Uterus (tissue), 4 donors: ENCODE results near the gene KRT34. TPM values are rescaled to one million over a fixed set of nuclear protein-coding genes. Genes with fewer than 3 reads are reported as not detected.
A peak's percentile ranks its signal among the peaks of the same experiment; 100 is the strongest.

Experiments used
- DNase-seq, 2 donors: peaks; one replicate each; pipeline ENCODE4 v3.0.0-alpha.2; 2019 to 2020
- H3K27ac ChIP-seq, 2 donors: fragments of 200-600 bp; sonication (generic); 1 replicate in 1 of 2; 2 replicates in 1 of 2; pipeline ENCODE4 v1.5.1; 2016 to 2018
- H3K27me3 ChIP-seq, 2 donors: fragments of 200-600 bp; sonication (generic); one replicate each; pipeline ENCODE4 v1.5.1; 2018 to 2019; ENCODE audit warnings: control low read depth in 1 of 2
- H3K36me3 ChIP-seq, 2 donors: fragments of 200-600 bp; sonication (generic); one replicate each; pipeline ENCODE4 v1.5.1; 2019; ENCODE audit warnings: control low read depth in 1 of 2
- H3K4me1 ChIP-seq, 2 donors: fragments of 200-600 bp; sonication (generic); one replicate each; pipeline ENCODE4 v1.5.1; 2018 to 2019; ENCODE audit warnings: control low read depth in 1 of 2
- H3K4me3 ChIP-seq, 2 donors: fragments of 200-600 bp; sonication (generic); 1 replicate in 1 of 2; 2 replicates in 1 of 2; pipeline ENCODE4 v1.5.1; 2018 to 2019; ENCODE audit warnings: mild to moderate bottlenecking in 1 of 2
- H3K9me3 ChIP-seq, 2 donors: fragments of 200-600 bp; sonication (generic); one replicate each; pipeline ENCODE4 v1.5.1; 2019; ENCODE audit warnings: control low read depth in 1 of 2
- POLR2A ChIP-seq, 2 donors: fragments of 450-650 bp; IDR thresholded peaks; one replicate each; pipeline ENCODE4 v1.6.1; 2016; ENCODE audit warnings: antibody characterized with exemption in 2 of 2, mild to moderate bottlenecking in 1 of 2, moderate library complexity in 1 of 2
- intact Hi-C: fragments of 100-400 bp; cut with DNase I; formaldehyde crosslinking; loops from one replicate; pipeline ENCODE4 v1.15.1; 2023; ENCODE audit warnings: low total_unique reads
- total RNA-seq, 4 donors: library from RNA; depleted of rRNA in 3 of 4; stranded (reverse); fragments of >200 nt in 3 of 4; gene quantifications; one replicate each; pipeline versions ENCODE4 v1.1.0 to v1.2.4, GENCODE V29; 2014 to 2023
- TF ChIP-seq, protein P1 (sequence below), 4 experiments: fragments of 200-600 bp in 2 of 4; fragments of 450-650 bp in 2 of 4; sonication (generic) in 2 of 4; IDR thresholded peaks; one replicate each; pipeline ENCODE4 v1.5.1; 2016 to 2019; ENCODE audit warnings: antibody characterized with exemption in 4 of 4, mild to moderate bottlenecking in 2 of 4, moderate library complexity in 1 of 4
- donor health status: DM: yes; HTN: yes; CAD: no.

Gene KRT34
- total RNA-seq, 4 donors from 2014 or later = 0.28 TPM; not detected in 3

DNA sequence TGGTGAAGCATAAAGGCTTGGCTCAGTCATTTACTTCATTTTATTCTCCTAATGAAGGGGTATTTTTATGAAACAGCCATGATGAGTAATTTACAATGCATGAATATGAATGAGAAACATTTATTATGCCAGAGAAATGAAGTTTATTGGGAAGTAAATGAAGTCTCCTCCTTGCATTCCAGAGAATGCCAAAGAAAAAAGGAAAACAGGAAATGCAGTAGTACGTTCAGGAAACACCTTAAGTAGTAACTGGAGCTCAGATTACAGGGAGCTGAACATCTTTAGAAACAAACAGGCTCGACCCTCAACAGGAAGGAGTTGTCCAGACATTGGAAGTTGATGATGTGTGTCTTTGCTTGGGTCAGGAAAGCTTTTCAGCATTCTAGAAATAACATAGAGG is 4.6 kb downstream of the KRT34 start:
- Histone ChIP-seq H3K27ac (peak overlapping the region; percentile 3 to 25), H3K4me3 (no peak overlapping the region), H3K4me1 (no peaks in the 10 kb centered on the region), H3K27me3 (no peaks in the 10 kb centered on the region), H3K36me3 (no peaks in the 10 kb centered on the region), H3K9me3 (no peaks in the 10 kb centered on the region)
- no peak for DNase-seq
- intact Hi-C loops = no loop called here
- TF ChIP-seq POLR2A (IDR thresholded peaks at IDR 0.05) = no peak

DNA sequence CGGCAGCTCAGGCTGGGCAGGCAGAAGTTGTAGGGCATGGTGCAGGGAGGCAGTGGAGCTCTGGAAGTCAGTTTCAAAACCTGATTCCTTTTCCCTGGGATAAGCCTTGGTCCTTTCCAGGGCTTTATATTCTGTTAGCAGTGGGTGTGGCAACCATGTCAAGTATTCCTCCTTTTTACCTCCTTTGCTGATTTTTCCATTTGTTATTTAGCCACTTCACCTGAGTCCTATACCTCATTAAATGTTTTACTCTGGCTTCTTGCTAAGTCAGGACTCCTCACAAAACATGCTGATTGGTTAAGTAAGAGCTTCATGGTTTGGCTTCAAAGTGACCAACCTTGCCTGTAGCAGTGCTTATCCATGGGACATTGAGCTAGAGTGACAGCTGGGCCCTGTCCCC is 12.4 kb downstream of the KRT34 start, which contains the start of gene KRT33B:
KRT33B (minus strand) TSS at position 101 of the 400 bp plus-strand sequence; CDS start at position 38, 63 bp downstream.
- no peaks in the 10 kb centered on the region for H3K27me3 ChIP-seq
- intact Hi-C loops = no loop called here

DNA sequence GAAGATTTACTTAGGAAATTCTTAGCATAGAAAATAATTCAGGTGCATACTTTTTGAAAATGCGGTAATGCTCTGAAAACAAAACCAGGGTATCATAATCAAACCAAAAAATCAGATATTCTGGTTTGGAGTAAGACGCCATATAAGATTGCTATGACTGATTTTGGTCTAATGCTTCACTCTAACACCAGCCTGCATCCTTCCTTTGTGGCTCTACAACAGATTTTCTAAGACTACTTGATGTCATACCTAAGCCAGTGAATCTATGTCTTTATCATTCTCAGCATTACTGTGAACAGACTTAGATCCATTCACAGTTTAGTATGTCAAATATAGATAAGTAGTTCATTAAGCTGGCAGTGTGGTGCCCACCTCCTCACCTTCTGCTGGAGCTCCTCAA is 13.1 kb downstream of the KRT34 start:
- H3K9me3 ChIP-seq = no peaks in the 10 kb centered on the region
- no peaks in the 10 kb centered on the region for H3K36me3 ChIP-seq
- H3K27me3 ChIP-seq = no peaks in the 10 kb centered on the region
- DNase-seq = no peak
- intact Hi-C loops = no loop called here
- TF ChIP-seq POLR2A (IDR thresholded peaks at IDR 0.05) = no peak
- TF ChIP-seq, protein P1, sequence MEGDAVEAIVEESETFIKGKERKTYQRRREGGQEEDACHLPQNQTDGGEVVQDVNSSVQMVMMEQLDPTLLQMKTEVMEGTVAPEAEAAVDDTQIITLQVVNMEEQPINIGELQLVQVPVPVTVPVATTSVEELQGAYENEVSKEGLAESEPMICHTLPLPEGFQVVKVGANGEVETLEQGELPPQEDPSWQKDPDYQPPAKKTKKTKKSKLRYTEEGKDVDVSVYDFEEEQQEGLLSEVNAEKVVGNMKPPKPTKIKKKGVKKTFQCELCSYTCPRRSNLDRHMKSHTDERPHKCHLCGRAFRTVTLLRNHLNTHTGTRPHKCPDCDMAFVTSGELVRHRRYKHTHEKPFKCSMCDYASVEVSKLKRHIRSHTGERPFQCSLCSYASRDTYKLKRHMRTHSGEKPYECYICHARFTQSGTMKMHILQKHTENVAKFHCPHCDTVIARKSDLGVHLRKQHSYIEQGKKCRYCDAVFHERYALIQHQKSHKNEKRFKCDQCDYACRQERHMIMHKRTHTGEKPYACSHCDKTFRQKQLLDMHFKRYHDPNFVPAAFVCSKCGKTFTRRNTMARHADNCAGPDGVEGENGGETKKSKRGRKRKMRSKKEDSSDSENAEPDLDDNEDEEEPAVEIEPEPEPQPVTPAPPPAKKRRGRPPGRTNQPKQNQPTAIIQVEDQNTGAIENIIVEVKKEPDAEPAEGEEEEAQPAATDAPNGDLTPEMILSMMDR (IDR thresholded peaks at IDR 0.05) = no peak
- no peaks in the 10 kb centered on the region for H3K4me1 ChIP-seq
- no peak overlapping the region for H3K4me3 ChIP-seq
- H3K27ac ChIP-seq = no peak overlapping the region

More for the DNA sequence above, 12.4 kb downstream of the KRT34 start, which contains the start of gene KRT33B:
- no peak within 1 kb of the TSS for H3K4me3 ChIP-seq
- H3K4me1 ChIP-seq = no peaks in the 10 kb centered on the region
- DNase-seq = no peak
- no peaks in the 10 kb centered on the region for H3K9me3 ChIP-seq
- TF ChIP-seq, protein P1 (IDR thresholded peaks at IDR 0.05) = no peak
- TF ChIP-seq POLR2A (IDR thresholded peaks at IDR 0.05) = no peak
- H3K27ac ChIP-seq = no peak within 1 kb of the TSS
- no peaks in the 10 kb centered on the region for H3K36me3 ChIP-seq

DNA sequence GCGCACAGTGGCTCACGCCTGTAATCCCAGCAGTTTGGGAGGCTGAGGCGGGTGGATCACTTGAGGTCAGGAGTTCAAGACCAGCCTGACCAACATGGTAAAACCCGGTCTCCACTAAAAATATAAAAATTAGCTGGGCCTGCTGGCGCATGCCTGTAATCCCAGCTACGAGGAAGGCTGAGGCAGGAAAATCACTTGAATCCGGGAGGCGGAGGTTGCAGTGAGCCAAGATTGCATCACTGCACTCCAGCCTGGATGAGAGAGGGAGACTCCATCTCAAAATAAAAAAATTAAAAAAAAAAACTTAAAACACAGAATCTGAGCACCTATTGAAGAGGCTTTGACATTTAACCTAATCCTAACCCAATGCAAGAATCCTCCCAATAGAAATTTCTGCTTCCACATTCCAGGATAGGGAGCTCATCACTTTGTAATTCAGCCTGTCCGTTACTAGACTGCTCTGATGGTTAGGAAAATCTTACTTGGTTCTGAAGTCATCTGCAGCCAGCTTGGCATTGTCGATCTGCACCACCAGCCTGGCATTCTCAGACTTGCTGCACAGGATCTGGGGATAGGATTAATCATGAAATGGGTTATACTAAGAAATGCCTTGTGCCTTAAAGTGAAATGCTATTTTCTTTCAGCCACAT is 14.6 kb downstream of the KRT34 start:
- Histone ChIP-seq H3K27ac (no peak overlapping the region), H3K36me3 (no peaks in the 10 kb centered on the region), H3K4me1 (no peaks in the 10 kb centered on the region), H3K4me3 (no peak overlapping the region), H3K27me3 (no peaks in the 10 kb centered on the region), H3K9me3 (no peaks in the 10 kb centered on the region)
- DNase-seq = peak in 1 of 2 donors; percentile 23
- intact Hi-C loops = no loop called here
- no peak for TF ChIP-seq POLR2A (IDR thresholded peaks at IDR 0.05)
- TF ChIP-seq, protein P1 (IDR thresholded peaks at IDR 0.05) = no peak

DNA sequence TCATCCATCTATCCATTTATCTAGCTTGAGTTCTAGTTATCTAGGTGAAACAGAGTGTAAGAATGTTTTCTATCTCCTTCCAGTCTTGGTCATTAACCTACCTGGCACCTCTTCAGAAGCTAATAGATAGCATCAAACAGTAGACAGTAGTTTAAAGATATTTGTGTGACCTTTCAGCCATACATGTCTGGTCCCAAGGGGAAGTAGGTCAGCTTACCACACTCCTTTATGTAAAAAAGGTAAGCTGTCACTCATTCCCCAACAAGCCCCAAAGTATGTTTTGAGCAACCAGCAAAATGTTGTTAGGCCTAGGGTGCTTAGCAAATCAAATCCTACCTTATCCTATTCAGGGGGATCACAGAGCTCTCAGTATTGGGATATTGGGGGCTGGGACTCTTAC is 16.0 kb downstream of the KRT34 start:
- TF ChIP-seq, protein P1 (IDR thresholded peaks at IDR 0.05) = no peak
- TF ChIP-seq POLR2A (IDR thresholded peaks at IDR 0.05) = no peak
- H3K36me3 ChIP-seq = no peaks in the 10 kb centered on the region
- H3K27me3 ChIP-seq = no peaks in the 10 kb centered on the region
- intact Hi-C loops = no loop called here
- H3K9me3 ChIP-seq = no peaks in the 10 kb centered on the region
- no peaks in the 10 kb centered on the region for H3K4me1 ChIP-seq
- no peak overlapping the region for H3K4me3 ChIP-seq
- DNase-seq = no peak
- no peak overlapping the region for H3K27ac ChIP-seq
